DOHH2 (cell line): Measurements from ENCODE around the gene ZNF385D.

Experiments
- H3F3A ChIP-seq: fragments of 200-600 bp; sonication (generic), shearing (Covaris generic); 2 replicates; pipeline ENCODE4 v1.6.0; 2016; ENCODE audit warnings: antibody characterized with exemption, mild to moderate bottlenecking; ENCODE audit not compliant: control insufficient read depth, insufficient read depth
- H3K27ac ChIP-seq: fragments of 200-600 bp; sonication (generic); 2 replicates; pipeline ENCODE4 v1.5.1; 2014; ENCODE audit warnings: low read depth, mild to moderate bottlenecking, low read length, moderate library complexity
- H3K27me3 ChIP-seq: fragments of 200-600 bp; sonication (generic); 2 replicates; pipeline ENCODE4 v1.6.1; 2014; ENCODE audit warnings: mild to moderate bottlenecking, low read length, mixed read lengths; ENCODE audit not compliant: control insufficient read depth
- H3K36me3 ChIP-seq: fragments of 200-600 bp; sonication (generic); 2 replicates; pipeline ENCODE4 v1.6.1; 2014; ENCODE audit warnings: mild to moderate bottlenecking, low read length, moderate library complexity, mixed read lengths; ENCODE audit not compliant: control insufficient read depth
- H3K4me1 ChIP-seq: fragments of 200-600 bp; sonication (generic); 2 replicates; pipeline ENCODE4 v1.6.1; 2014; ENCODE audit warnings: mild to moderate bottlenecking, low read length, mixed read lengths; ENCODE audit not compliant: control insufficient read depth
- H3K4me2 ChIP-seq: fragments of 200-600 bp; sonication (generic); 2 replicates; pipeline ENCODE4 v1.6.0; 2014; ENCODE audit warnings: mild to moderate bottlenecking, low read length, moderate library complexity
- H3K4me3 ChIP-seq: fragments of 200-600 bp; sonication (generic); 2 replicates; pipeline ENCODE4 v1.5.1; 2014; ENCODE audit warnings: mild to moderate bottlenecking, low read length, mixed read lengths
- H3K79me2 ChIP-seq: fragments of 200-600 bp; sonication (generic); 2 replicates; pipeline ENCODE4 v1.6.1; 2014; ENCODE audit warnings: mild to moderate bottlenecking, low read length, mixed read lengths; ENCODE audit not compliant: control insufficient read depth
- H3K9me2 ChIP-seq: fragments of 200-600 bp; sonication (generic); replicated peaks from 2 replicates; pipeline ENCODE4 v1.6.1; 2014; ENCODE audit warnings: mild to moderate bottlenecking, low read length, mixed read lengths; ENCODE audit not compliant: control insufficient read depth
- H3K9me3 ChIP-seq: fragments of 200-600 bp; sonication (generic); 2 replicates; pipeline ENCODE4 v1.6.1; 2014; ENCODE audit warnings: antibody characterized with exemption, low read length, mixed read lengths; ENCODE audit not compliant: control insufficient read depth, insufficient read depth
- H4K20me1 ChIP-seq: fragments of 200-600 bp; sonication (generic); 2 replicates; pipeline ENCODE4 v1.6.0; 2014; ENCODE audit warnings: low read depth, mild to moderate bottlenecking, antibody characterized with exemption, low read length, moderate library complexity; ENCODE audit not compliant: control insufficient read depth, insufficient read depth
- CTCF ChIP-seq: fragments of 200-600 bp; sonication (generic); IDR thresholded peaks from one replicate; pipeline ENCODE4 v1.5.1; 2014; ENCODE audit warnings: antibody characterized with exemption, mild to moderate bottlenecking, low read depth, low read length; ENCODE audit not compliant: poor library complexity, severe bottlenecking
- EZH2phosphoT487 ChIP-seq: fragments of 200-600 bp; sonication (generic); IDR thresholded peaks from 2 replicates; pipeline ENCODE4 v1.6.1; 2017; ENCODE audit warnings: borderline replicate concordance, mild to moderate bottlenecking, antibody characterized with exemption, low read length, moderate library complexity, mixed read lengths

The ZNF385D gene

GRCh38 chr3:21729888-21730459 lies 21.0 kb downstream of the ZNF385D start:
- Histone ChIP-seq H3K27me3 (no peaks in the 10 kb centered on the region), H3K27ac (no peak overlapping the region), H3K9me2 (no peaks in the 10 kb centered on the region), H3K36me3 (no peaks in the 10 kb centered on the region), H3K79me2 (no peaks in the 10 kb centered on the region), H3K4me1 (no peaks in the 10 kb centered on the region), H4K20me1 (no peaks in the 10 kb centered on the region), H3K4me3 (no peak overlapping the region), H3K9me3 (no peaks in the 10 kb centered on the region), H3K4me2 (no peak overlapping the region), H3F3A (no peaks in the 10 kb centered on the region)
- TF ChIP-seq EZH2phosphoT487 (no peak), CTCF (no peak)

GRCh38 chr3:21729331-21729730 lies 21.7 kb downstream of the ZNF385D start:
- TF ChIP-seq EZH2phosphoT487 (no peak), CTCF (no peak)
- Histone ChIP-seq H3K4me3 (no peak overlapping the region), H3K4me1 (no peaks in the 10 kb centered on the region), H3K27ac (no peak overlapping the region), H4K20me1 (no peaks in the 10 kb centered on the region), H3K79me2 (no peaks in the 10 kb centered on the region), H3K27me3 (no peaks in the 10 kb centered on the region), H3F3A (no peaks in the 10 kb centered on the region), H3K9me2 (no peaks in the 10 kb centered on the region), H3K4me2 (no peak overlapping the region), H3K9me3 (no peaks in the 10 kb centered on the region), H3K36me3 (no peaks in the 10 kb centered on the region)

- Histone ChIP-seq H3K27ac (no peak overlapping the region), H3F3A (no peaks in the 10 kb centered on the region), H3K4me1 (no peaks in the 10 kb centered on the region), H3K4me2 (no peak overlapping the region), H3K79me2 (no peaks in the 10 kb centered on the region), H3K9me3 (no peaks in the 10 kb centered on the region), H3K36me3 (no peaks in the 10 kb centered on the region), H3K4me3 (no peak overlapping the region), H3K27me3 (no peaks in the 10 kb centered on the region), H4K20me1 (no peaks in the 10 kb centered on the region), H3K9me2 (no peaks in the 10 kb centered on the region)
- TF ChIP-seq EZH2phosphoT487 (no peak), CTCF (no peak)
Observed at GRCh38 chr3:21722768-21723167, 28.2 kb downstream of the ZNF385D start.

- H3K79me2 ChIP-seq: no peaks in the 10 kb centered on the region
- no peak overlapping the region for H3K27ac ChIP-seq
- no peaks in the 10 kb centered on the region for H3K36me3 ChIP-seq
- H3K9me2 ChIP-seq: no peaks in the 10 kb centered on the region
- no peaks in the 10 kb centered on the region for H3K4me1 ChIP-seq
- H3K27me3 ChIP-seq: no peaks in the 10 kb centered on the region
- H3K9me3 ChIP-seq: no peaks in the 10 kb centered on the region
- TF ChIP-seq EZH2phosphoT487 (no peak), CTCF (no peak)
- no peak overlapping the region for H3K4me2 ChIP-seq
- no peaks in the 10 kb centered on the region for H4K20me1 ChIP-seq
- H3K4me3 ChIP-seq: no peak overlapping the region
- no peaks in the 10 kb centered on the region for H3F3A ChIP-seq
Observed at GRCh38 chr3:21722301-21722700, 28.7 kb downstream of the ZNF385D start.
